H1 (cell line): Measurements from ENCODE around the gene MRPL43. TPM values are rescaled to one million over a fixed set of nuclear protein-coding genes. Genes with fewer than 3 reads are reported as not detected.

Source experiments
- ASH2L ChIP-seq: fragments of 200-600, 300-600 bp; sonication (generic); IDR thresholded peaks from one replicate; pipeline ENCODE4 v1.7.1; 2017; ENCODE audit warnings: low read length
- CHD2 ChIP-seq: IDR thresholded peaks from 2 replicates; pipeline ENCODE4 v1.6.1; 2012; ENCODE audit warnings: low read length, improper control_type of control experiment
- NRF1 ChIP-seq: IDR thresholded peaks from 2 replicates; pipeline ENCODE4 v1.6.1; 2011; ENCODE audit warnings: mild to moderate bottlenecking, low read depth, low read length, improper control_type of control experiment
- POU5F1 ChIP-seq: IDR thresholded peaks from 2 replicates; pipeline ENCODE4 v1.6.1; 2011; ENCODE audit warnings: low read depth, mild to moderate bottlenecking, low read length, moderate library complexity
- RFX5 ChIP-seq: IDR thresholded peaks from 2 replicates; pipeline ENCODE4 v1.6.1; 2011; ENCODE audit warnings: low read depth, low read length, improper control_type of control experiment, borderline replicate concordance
- RXRA ChIP-seq: IDR thresholded peaks from 2 replicates; pipeline ENCODE4 v1.6.1; 2011; ENCODE audit warnings: low read depth, mild to moderate bottlenecking, low read length, moderate library complexity; ENCODE audit not compliant: insufficient read depth
- USF2 ChIP-seq: IDR thresholded peaks from 2 replicates; pipeline ENCODE4 v1.6.1; 2011; ENCODE audit warnings: low read length, improper control_type of control experiment
- polyA plus RNA-seq, 7 experiments: library from polyadenylated mRNA; depleted of rRNA in 3 of 7; stranded (reverse) in 5 of 7; unstranded in 2 of 7; fragments of >200 nt in 5 of 7; fragments of 200-250 nt in 2 of 7; gene quantifications; 1 replicate in 5 of 7; 2 replicates in 1 of 7; 4 replicates in 1 of 7; pipeline versions ENCODE4 v1.2.1 to v1.2.3, GENCODE V29; 2011 to 2013; ENCODE audit warnings: missing spikeins in 2 of 7, mixed read lengths in 2 of 7
- total RNA-seq: library from RNA; stranded (reverse); fragmentation: NEBNext Ultra II Directional; extraction: Animal tissue kit (Norgen Biotek cat#: 25700); gene quantifications from 2 replicates; pipeline ENCODE4 v1.2.1, GENCODE V29; 2021

The MRPL43 gene
- total and polyA plus RNA-seq, 2 of the 8 experiments (the other 6 are each of a cell fraction or from before 2014, with no cell fraction given): 74.1 to 149 TPM

- no peak for TF ChIP-seq POU5F1
- TF ChIP-seq ASH2L: no peak
- no peak for TF ChIP-seq RFX5
- no peak for TF ChIP-seq NRF1
- no peak for TF ChIP-seq USF2
- TF ChIP-seq CHD2: no peak
- no peak for TF ChIP-seq RXRA
Measured at GRCh38 chr10:100962351-100963080, 24.8 kb downstream of the MRPL43 start (continued).
